Measurements from ENCODE around the gene EPHA3. TPM values are rescaled to one million over a fixed set of nuclear protein-coding genes. Genes with fewer than 3 reads are reported as not detected.

Gene EPHA3
- total and polyA plus RNA-seq, 2 donors (not counting 1 experiment from before 2014, with no cell fraction given) = 0.01 TPM; not detected in 1

- ATAC-seq (ENCODE audit: low read depth) (no peak), DNase-seq (no peak)
- Histone ChIP-seq H3K9ac (ENCODE audit: low read length) (no peak overlapping the region), H2AFZ (ENCODE audit: insufficient read depth, low read depth, low read length, poor library complexity, severe bottlenecking) (no peak overlapping the region), H3K27ac (ENCODE audit: low read length in 2 of 2) (no peak overlapping the region), H3K79me2 (ENCODE audit: control insufficient read depth, insufficient read depth, low read length) (no peaks in the 10 kb centered on the region), H3K4me3 (ENCODE audit: control extremely low read depth in 1 of 5, extremely low read depth in 1 of 5, insufficient read depth in 1 of 5, low read depth in 2 of 5, low read length in 4 of 5) (no peak overlapping the region), H3K4me2 (replicated peaks; ENCODE audit: low read depth, low read length, poor library complexity, severe bottlenecking) (no peak overlapping the region), H3K36me3 (replicated peaks in 1 of 2; ENCODE audit: control extremely low read depth in 1 of 2, control insufficient read depth in 1 of 2, extremely low read depth in 1 of 2, insufficient read depth in 2 of 2, low read length in 1 of 2) (no peaks in the 10 kb centered on the region), H3K9me3 (ENCODE audit: control extremely low read depth in 1 of 3, control insufficient read depth in 2 of 3, insufficient read depth in 1 of 3, low read length in 2 of 3) (no peaks in the 10 kb centered on the region), H3K4me1 (ENCODE audit: control insufficient read depth in 2 of 2, insufficient read depth in 2 of 2, low read length in 2 of 2) (no peaks in the 10 kb centered on the region), H3K27me3 (replicated peaks in 1 of 4; ENCODE audit: control extremely low read depth in 1 of 4, control insufficient read depth in 3 of 4, insufficient read depth in 4 of 4, low read length in 3 of 4) (no peaks in the 10 kb centered on the region), H4K20me1 (ENCODE audit: control insufficient read depth, insufficient read depth, low read length, poor library complexity, severe bottlenecking) (no peaks in the 10 kb centered on the region)
- Mint-ChIP-seq H3K9me3 (ENCODE audit: insufficient read depth) (no peaks in the 10 kb centered on the region), H3K4me3 (no peak overlapping the region), H3K27ac (no peak overlapping the region), H3K27me3 (no peaks in the 10 kb centered on the region), H3K4me1 (no peaks in the 10 kb centered on the region)
- CTCF ChIA-PET = no interaction called here
- TF ChIP-seq EZH2 (IDR thresholded peaks at IDR 0.05; ENCODE audit: borderline replicate concordance, insufficient read depth, low read depth, low read length, poor library complexity, severe bottlenecking) = no peak
- no peak for TF ChIP-seq CTCF (IDR thresholded peaks at IDR 0.05)
- intact Hi-C loops (cut with micrococcal nuclease) = no loop called here
- POLR2A ChIA-PET = no interaction called here
- WGBS (ENCODE audit: insufficient coverage) = no CpG with 5 or more reads among the region's 2 CpGs
These were observed 30.6 kb downstream of the EPHA3 start for GRCh38 chr3:89138048-89138447.

GRCh38 chr3:89139870-89140269 is 32.4 kb downstream of the EPHA3 start:
- Histone ChIP-seq H3K27me3 (replicated peaks in 1 of 4; ENCODE audit: control extremely low read depth in 1 of 4, control insufficient read depth in 3 of 4, insufficient read depth in 4 of 4, low read length in 3 of 4) (no peaks in the 10 kb centered on the region), H3K4me3 (ENCODE audit: control extremely low read depth in 1 of 5, extremely low read depth in 1 of 5, insufficient read depth in 1 of 5, low read depth in 2 of 5, low read length in 4 of 5) (no peak overlapping the region), H3K79me2 (ENCODE audit: control insufficient read depth, insufficient read depth, low read length) (no peaks in the 10 kb centered on the region), H3K9me3 (ENCODE audit: control extremely low read depth in 1 of 3, control insufficient read depth in 2 of 3, insufficient read depth in 1 of 3, low read length in 2 of 3) (no peaks in the 10 kb centered on the region), H3K4me2 (replicated peaks; ENCODE audit: low read depth, low read length, poor library complexity, severe bottlenecking) (no peak overlapping the region), H3K27ac (ENCODE audit: low read length in 2 of 2) (no peak overlapping the region), H3K9ac (ENCODE audit: low read length) (no peak overlapping the region), H3K36me3 (replicated peaks in 1 of 2; ENCODE audit: control extremely low read depth in 1 of 2, control insufficient read depth in 1 of 2, extremely low read depth in 1 of 2, insufficient read depth in 2 of 2, low read length in 1 of 2) (no peaks in the 10 kb centered on the region), H3K4me1 (ENCODE audit: control insufficient read depth in 2 of 2, insufficient read depth in 2 of 2, low read length in 2 of 2) (no peaks in the 10 kb centered on the region), H2AFZ (ENCODE audit: insufficient read depth, low read depth, low read length, poor library complexity, severe bottlenecking) (no peak overlapping the region), H4K20me1 (ENCODE audit: control insufficient read depth, insufficient read depth, low read length, poor library complexity, severe bottlenecking) (no peaks in the 10 kb centered on the region)
- H3K4me1 Mint-ChIP-seq = no peaks in the 10 kb centered on the region
- H3K27ac Mint-ChIP-seq = no peak overlapping the region
- no peak for ATAC-seq (ENCODE audit: low read depth)
- CTCF ChIA-PET = no interaction called here
- no peak for DNase-seq
- WGBS (ENCODE audit: insufficient coverage) = no CpG with 5 or more reads among the region's 3 CpGs
- TF ChIP-seq EZH2 (IDR thresholded peaks at IDR 0.05; ENCODE audit: borderline replicate concordance, insufficient read depth, low read depth, low read length, poor library complexity, severe bottlenecking) (no peak), CTCF (IDR thresholded peaks at IDR 0.05) (no peak)
- POLR2A ChIA-PET = no interaction called here
- no peak overlapping the region for H3K4me3 Mint-ChIP-seq
- intact Hi-C loops (cut with micrococcal nuclease) = no loop called here
- no peaks in the 10 kb centered on the region for H3K9me3 Mint-ChIP-seq (ENCODE audit: insufficient read depth)
- no peaks in the 10 kb centered on the region for H3K27me3 Mint-ChIP-seq

All from B cell (primary cell).